Neuronal stem cell (in vitro differentiated cells): Measurements from ENCODE around the gene HDAC4.

Experiments used
- DNase-seq: peaks from one replicate; pipeline ENCODE4 v3.0.0-alpha.2; 2013; ENCODE audit warnings: low spot score
- H2AFZ ChIP-seq: one replicate; pipeline ENCODE4 v1.6.1; 2013; ENCODE audit warnings: mild to moderate bottlenecking, low read length, inconsistent platforms
- H2AK5ac ChIP-seq: 2 replicates; pipeline ENCODE4 v1.6.1; 2013; ENCODE audit warnings: low read depth, mild to moderate bottlenecking, inconsistent platforms, low read length, moderate library complexity, mixed read lengths
- H2BK120ac ChIP-seq: 2 replicates; pipeline ENCODE4 v1.6.1; 2013; ENCODE audit warnings: low read depth, mild to moderate bottlenecking, inconsistent platforms, low read length, moderate library complexity, mixed read lengths
- H2BK12ac ChIP-seq: one replicate; pipeline ENCODE4 v1.6.1; 2013; ENCODE audit warnings: low read length, inconsistent platforms
- H2BK15ac ChIP-seq: 2 replicates; pipeline ENCODE4 v1.6.1; 2013; ENCODE audit warnings: mild to moderate bottlenecking, low read length, inconsistent platforms, mixed read lengths
- H2BK5ac ChIP-seq: one replicate; pipeline ENCODE4 v1.6.1; 2013; ENCODE audit warnings: inconsistent platforms, mild to moderate bottlenecking, low read length, moderate library complexity
- H3K14ac ChIP-seq: one replicate; pipeline ENCODE4 v1.6.1; 2013; ENCODE audit warnings: low read length, inconsistent platforms
- H3K18ac ChIP-seq: 2 replicates; pipeline ENCODE4 v1.6.1; 2013; ENCODE audit warnings: low read length, inconsistent platforms
- H3K23ac ChIP-seq: 2 replicates; pipeline ENCODE4 v1.6.1; 2013; ENCODE audit warnings: low read depth, mild to moderate bottlenecking, mixed read lengths, low read length, inconsistent platforms; ENCODE audit not compliant: poor library complexity
- H3K27ac ChIP-seq: replicated peaks from 3 replicates; pipeline ENCODE4 v1.5.1; 2013; ENCODE audit warnings: low read length, inconsistent platforms
- H3K27me3 ChIP-seq, 3 experiments: 2 replicates each; pipeline ENCODE4 v1.6.1; 2013; ENCODE audit warnings: low read length in 3 of 3, mild to moderate bottlenecking in 2 of 3, inconsistent platforms in 1 of 3, low read depth in 1 of 3, mixed read lengths in 1 of 3, moderate library complexity in 1 of 3; ENCODE audit not compliant: control insufficient read depth in 3 of 3, insufficient read depth in 3 of 3
- H3K36me3 ChIP-seq, 2 donors: replicated peaks in 1 of 2; 2 replicates each; pipeline ENCODE4 v1.6.1; 2013; ENCODE audit warnings: low read length in 2 of 2; ENCODE audit not compliant: control insufficient read depth in 2 of 2, insufficient read depth in 2 of 2
- H3K4ac ChIP-seq: 2 replicates; pipeline ENCODE4 v1.6.1; 2013; ENCODE audit warnings: inconsistent platforms, mild to moderate bottlenecking, low read length, moderate library complexity
- H3K4me1 ChIP-seq, 2 donors: 1 replicate in 1 of 2; 2 replicates in 1 of 2; pipeline ENCODE4 v1.6.1; 2013; ENCODE audit warnings: low read length in 2 of 2, low read depth in 1 of 2; ENCODE audit not compliant: control insufficient read depth in 2 of 2, insufficient read depth in 1 of 2
- H3K4me2 ChIP-seq: one replicate; pipeline ENCODE4 v1.6.1; 2013; ENCODE audit warnings: mild to moderate bottlenecking, low read length, inconsistent platforms; ENCODE audit not compliant: insufficient read depth, poor library complexity, severe bottlenecking
- H3K4me3 ChIP-seq, 2 donors: 2 replicates each; pipeline ENCODE4 v1.5.1; 2013; ENCODE audit warnings: low read length in 2 of 2, mild to moderate bottlenecking in 2 of 2, inconsistent platforms in 1 of 2, moderate library complexity in 1 of 2
- H3K79me1 ChIP-seq: one replicate; pipeline ENCODE4 v1.6.1; 2013; ENCODE audit warnings: low read depth, mild to moderate bottlenecking, inconsistent platforms, low read length, moderate library complexity
- H3K9ac ChIP-seq: one replicate; pipeline ENCODE4 v1.6.1; 2013; ENCODE audit warnings: mild to moderate bottlenecking, low read depth, low read length, inconsistent platforms; ENCODE audit not compliant: poor library complexity
- H3K9me3 ChIP-seq, 2 donors: replicated peaks in 1 of 2; 2 replicates each; pipeline versions ENCODE3 to v1.6.1; 2013; ENCODE audit warnings: low read length in 2 of 2, mild to moderate bottlenecking in 2 of 2, inconsistent platforms in 1 of 2, low read depth in 1 of 2, mixed read lengths in 1 of 2, moderate library complexity in 1 of 2; ENCODE audit not compliant: control insufficient read depth in 2 of 2, insufficient read depth in 1 of 2
- H4K8ac ChIP-seq: one replicate; pipeline ENCODE4 v1.6.1; 2013; ENCODE audit warnings: low read depth, mild to moderate bottlenecking, inconsistent platforms, low read length, moderate library complexity
- H4K91ac ChIP-seq: one replicate; pipeline ENCODE4 v1.6.1; 2013; ENCODE audit warnings: low read length, low read depth, mild to moderate bottlenecking, inconsistent platforms; ENCODE audit not compliant: poor library complexity
- WGBS, 2 donors: extraction: QIAGEN DNeasy Blood & Tissue Kit; methylation state at CpG; one replicate each; pipeline ENCODE4 v1.1.7; 2013; ENCODE audit warnings: missing lambda C conversion rate in 2 of 2, mixed read lengths in 1 of 2; ENCODE audit not compliant: insufficient read length in 2 of 2, insufficient replicate concordance in 1 of 2; ENCODE audit errors: extremely low coverage in 2 of 2; 5-methylcytosine and 5-hydroxymethylcytosine counted together

HDAC4 gene

DNA sequence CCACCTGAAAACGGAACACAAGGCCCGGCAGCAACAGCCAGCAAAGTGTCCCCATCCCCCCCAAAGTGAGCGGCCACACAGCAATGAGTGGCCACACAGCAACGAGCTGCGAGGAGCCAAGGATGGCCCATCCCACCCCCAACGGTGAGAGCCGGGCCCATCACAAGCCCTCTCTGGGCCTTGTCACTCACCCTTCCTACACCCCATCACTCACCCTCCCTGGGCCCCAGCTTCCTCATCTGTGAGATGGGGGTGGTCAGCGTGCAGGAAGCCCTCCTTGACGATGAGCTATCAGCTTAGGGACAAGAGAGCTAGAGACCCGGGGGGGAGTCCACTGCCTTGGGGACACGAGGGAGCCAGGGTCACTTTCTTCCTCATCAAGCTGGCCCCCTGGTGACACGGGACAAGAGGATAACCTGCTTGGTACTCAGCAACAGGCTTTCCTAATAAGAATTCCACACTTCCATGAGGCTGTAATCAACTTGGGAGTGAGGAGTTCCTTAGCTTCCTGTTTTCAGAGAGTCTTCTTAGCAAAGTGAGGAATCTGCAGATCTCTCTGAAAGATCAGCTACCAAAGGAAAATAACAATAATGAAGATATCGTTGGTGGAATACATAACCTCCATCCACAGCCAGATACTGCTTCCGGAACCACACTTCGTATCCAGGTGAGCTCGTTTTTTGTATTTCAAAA is 92.8 kb downstream of the HDAC4 start:
- H3K27me3 ChIP-seq: no peaks in the 10 kb centered on the region
- no peaks in the 10 kb centered on the region for H3K9me3 ChIP-seq
- H3K79me1 ChIP-seq: peaks cover 11% of the 10 kb centered on the region
- H3K36me3 ChIP-seq: peaks cover 0 to 8% of the 10 kb centered on the region in 2 donors
- no peak overlapping the region for H2AFZ ChIP-seq
- no peak for DNase-seq
- no peak overlapping the region for H3K4me2 ChIP-seq
- H3K14ac ChIP-seq: no peak overlapping the region
- H2BK120ac ChIP-seq: no peak overlapping the region
- H2BK12ac ChIP-seq: no peak overlapping the region
- H3K23ac ChIP-seq: no peak overlapping the region
- no peak overlapping the region for H3K4ac ChIP-seq
- H2BK5ac ChIP-seq: no peak overlapping the region
- no peak overlapping the region for H3K4me3 ChIP-seq
- no peak overlapping the region for H4K8ac ChIP-seq
- no peak overlapping the region for H3K27ac ChIP-seq
- peaks cover 25 to 26% of the 10 kb centered on the region in 2 donors for H3K4me1 ChIP-seq
- H3K18ac ChIP-seq: no peak overlapping the region
- H2AK5ac ChIP-seq: no peak overlapping the region
- H3K9ac ChIP-seq: no peak overlapping the region
- H4K91ac ChIP-seq: no peak overlapping the region
- H2BK15ac ChIP-seq: no peak overlapping the region
- no CpG with 5 or more reads among the region's 16 CpGs for WGBS, 2 donors

GRCh38 chr2:239307221-239307569 is 93.6 kb downstream of the HDAC4 start:
- no CpG with 5 or more reads among the region's 8 CpGs for WGBS, 2 donors
- Histone ChIP-seq H2BK15ac (no peak overlapping the region), H3K23ac (no peak overlapping the region), H3K27ac (no peak overlapping the region), H3K9me3 (no peaks in the 10 kb centered on the region), H2BK120ac (no peak overlapping the region), H3K79me1 (peaks cover 12% of the 10 kb centered on the region), H2AFZ (no peak overlapping the region), H3K4me2 (no peak overlapping the region), H3K36me3 (peaks cover 0 to 8% of the 10 kb centered on the region in 2 donors), H3K4me1 (peaks cover 27 to 29% of the 10 kb centered on the region in 2 donors), H2AK5ac (no peak overlapping the region), H3K4me3 (no peak overlapping the region), H2BK5ac (no peak overlapping the region), H3K18ac (no peak overlapping the region), H4K8ac (no peak overlapping the region), H3K4ac (no peak overlapping the region), H3K14ac (no peak overlapping the region), H2BK12ac (no peak overlapping the region), H4K91ac (no peak overlapping the region), H3K27me3 (no peaks in the 10 kb centered on the region), H3K9ac (no peak overlapping the region)
- DNase-seq: no peak

DNA sequence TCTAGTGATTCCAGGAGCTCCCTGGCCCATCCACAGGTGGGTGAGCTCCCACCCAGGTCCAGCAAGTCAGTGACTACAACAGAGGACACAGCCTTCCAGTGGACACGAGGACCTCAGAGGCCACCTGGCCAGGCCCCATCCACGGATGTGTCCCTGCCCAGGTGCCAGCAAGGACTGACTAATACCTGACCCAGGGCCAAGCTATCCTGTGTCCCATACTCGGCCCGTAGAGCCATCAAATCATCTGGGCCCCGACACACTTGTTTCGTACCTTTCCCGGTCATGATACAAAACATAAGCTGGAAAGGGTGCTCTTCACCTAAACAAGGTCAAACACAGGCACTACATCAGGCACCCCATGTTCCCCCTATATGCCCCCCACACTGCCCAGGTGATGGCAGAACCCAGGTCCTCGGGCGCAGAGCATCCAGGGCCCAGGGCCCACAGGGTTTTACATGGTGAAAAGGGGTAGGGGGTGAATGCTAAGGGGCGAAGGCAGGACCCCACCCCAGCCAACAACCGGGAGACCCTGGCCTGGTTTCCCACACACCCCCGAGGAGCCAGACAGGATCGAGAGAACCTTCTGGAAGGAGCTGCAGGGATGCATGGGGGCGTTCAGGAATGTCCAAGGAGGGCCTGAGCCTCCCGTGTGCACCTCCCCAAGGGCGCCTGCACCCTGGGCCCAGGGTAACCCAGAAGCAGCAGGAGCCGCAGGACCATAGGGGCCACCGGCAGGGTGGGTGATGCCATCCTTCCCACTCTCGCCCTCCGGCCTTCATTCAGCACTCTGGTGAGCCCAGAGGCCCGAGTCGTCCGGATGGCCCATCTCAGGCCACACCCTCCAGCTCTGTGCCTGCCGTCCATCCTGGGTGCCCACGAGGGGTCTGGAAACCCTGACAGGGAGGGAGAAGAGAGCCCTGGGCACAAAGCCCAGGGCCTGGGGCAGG is 94.3 kb downstream of the HDAC4 start:
- Histone ChIP-seq H2BK12ac (no peak overlapping the region), H3K27ac (no peak overlapping the region), H2AFZ (no peak overlapping the region), H3K14ac (no peak overlapping the region), H2BK5ac (no peak overlapping the region), H3K18ac (peak overlapping the region; percentile 56), H3K9me3 (no peaks in the 10 kb centered on the region), H2AK5ac (peak overlapping the region; percentile 22), H4K8ac (no peak overlapping the region), H3K36me3 (peaks cover 0 to 8% of the 10 kb centered on the region in 2 donors), H3K9ac (no peak overlapping the region), H2BK15ac (no peak overlapping the region), H3K4me1 (peaks cover 27 to 30% of the 10 kb centered on the region in 2 donors), H3K27me3 (no peaks in the 10 kb centered on the region), H3K79me1 (peaks cover 9% of the 10 kb centered on the region), H3K4me2 (no peak overlapping the region), H3K23ac (no peak overlapping the region), H3K4ac (no peak overlapping the region), H3K4me3 (no peak overlapping the region), H4K91ac (no peak overlapping the region), H2BK120ac (no peak overlapping the region)
- DNase-seq: no peak
- no CpG with 5 or more reads among the region's 25 CpGs for WGBS, 2 donors

DNA sequence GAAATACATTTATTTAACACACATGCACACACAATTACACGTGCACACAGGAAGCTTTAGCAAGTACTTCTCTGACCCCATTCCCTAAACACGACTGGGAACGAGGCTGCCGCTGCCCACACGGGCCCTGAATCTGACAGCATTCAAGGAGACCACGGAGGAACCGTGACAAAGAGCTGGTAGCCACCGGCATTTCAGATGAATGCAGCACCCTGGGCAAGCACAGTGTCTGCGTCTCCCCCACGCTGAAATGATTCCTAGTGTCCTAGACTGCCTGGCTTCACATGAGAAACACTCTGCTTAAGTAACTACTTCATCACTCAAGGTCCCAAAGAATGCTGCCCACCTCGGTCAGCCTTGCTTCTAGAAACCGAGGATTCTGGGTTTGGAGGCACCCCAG is 95.0 kb downstream of the HDAC4 start:
- no CpG with 5 or more reads among the region's 12 CpGs for WGBS, 2 donors
- H4K8ac ChIP-seq: no peak overlapping the region
- no peak overlapping the region for H3K14ac ChIP-seq
- no peak overlapping the region for H3K4me3 ChIP-seq
- peak overlapping the region; percentile 32 for H3K23ac ChIP-seq
- H2BK15ac ChIP-seq: no peak overlapping the region
- no peak for DNase-seq
- H3K4ac ChIP-seq: no peak overlapping the region
- no peaks in the 10 kb centered on the region for H3K27me3 ChIP-seq
- H3K4me1 ChIP-seq: peaks cover 26 to 27% of the 10 kb centered on the region in 2 donors
- no peak overlapping the region for H3K9ac ChIP-seq
- no peak overlapping the region for H2AK5ac ChIP-seq
- H2AFZ ChIP-seq: no peak overlapping the region
- H2BK5ac ChIP-seq: no peak overlapping the region
- H2BK12ac ChIP-seq: no peak overlapping the region
- peaks cover 13% of the 10 kb centered on the region for H3K79me1 ChIP-seq
- no peak overlapping the region for H3K4me2 ChIP-seq
- H3K36me3 ChIP-seq: no peaks in the 10 kb centered on the region
- H3K27ac ChIP-seq: no peak overlapping the region
- H3K18ac ChIP-seq: peak overlapping the region; percentile 35
- H2BK120ac ChIP-seq: no peak overlapping the region
- no peak overlapping the region for H4K91ac ChIP-seq
- H3K9me3 ChIP-seq: no peaks in the 10 kb centered on the region
